HG03457 (cell line): ENCODE measurements around the gene SPG7.

Experiments used
- ATAC-seq: cut with Tn5 transposase; IDR thresholded peaks from one replicate; pipeline ENCODE4 v1.9.1; 2021; ENCODE audit warnings: moderate number of reproducible peaks; ENCODE audit not compliant: unreplicated experiment

The SPG7 gene

GRCh38 chr16:89545044-89545830 lies 37.0 kb downstream of the SPG7 start:
- no peak for ATAC-seq

DNA sequence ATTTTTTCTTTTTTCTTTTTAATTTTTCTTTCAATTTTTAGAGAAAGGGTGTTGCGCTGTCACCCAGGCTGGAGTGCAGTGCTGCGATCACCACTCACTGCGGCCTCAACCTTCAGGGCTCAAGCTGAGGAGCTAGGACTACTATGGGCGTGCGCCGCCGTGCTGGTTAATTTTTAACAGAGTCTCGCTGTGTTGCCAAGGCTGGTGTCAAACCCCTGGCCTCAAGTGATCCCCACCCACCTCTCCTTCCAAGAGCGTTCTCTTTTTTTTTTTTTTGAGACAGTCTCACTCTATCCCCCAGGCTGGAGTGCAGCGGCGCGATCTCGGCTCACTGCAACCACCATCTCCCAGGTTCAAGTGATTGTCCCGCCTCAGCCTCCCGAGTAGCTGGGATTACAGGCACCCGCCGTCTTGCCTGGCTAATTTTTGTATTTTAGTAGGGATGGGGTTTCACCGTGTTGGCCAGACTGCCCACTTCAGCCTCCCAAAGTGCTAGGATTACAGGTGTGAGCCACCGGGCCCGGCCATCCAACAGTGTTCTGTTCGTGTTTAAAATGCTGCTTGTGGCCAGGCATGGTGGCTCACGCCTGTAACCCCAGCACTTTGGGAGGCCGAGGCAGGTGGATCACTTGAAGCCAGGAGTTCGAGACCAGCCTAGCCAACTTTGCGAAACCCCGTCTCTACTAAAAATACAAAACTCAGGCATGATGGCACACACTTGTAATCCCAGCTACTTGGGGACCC lies 37.8 kb downstream of the SPG7 start:
- ATAC-seq, result no peak

- ATAC-seq, result no peak
Measured at GRCh38 chr16:89546781-89547180, 38.6 kb downstream of the SPG7 start.

GRCh38 chr16:89547291-89547690 lies 39.1 kb downstream of the SPG7 start:
- no peak for ATAC-seq

- no peak for ATAC-seq
Measured at GRCh38 chr16:89547860-89548259, 39.7 kb downstream of the SPG7 start.

DNA sequence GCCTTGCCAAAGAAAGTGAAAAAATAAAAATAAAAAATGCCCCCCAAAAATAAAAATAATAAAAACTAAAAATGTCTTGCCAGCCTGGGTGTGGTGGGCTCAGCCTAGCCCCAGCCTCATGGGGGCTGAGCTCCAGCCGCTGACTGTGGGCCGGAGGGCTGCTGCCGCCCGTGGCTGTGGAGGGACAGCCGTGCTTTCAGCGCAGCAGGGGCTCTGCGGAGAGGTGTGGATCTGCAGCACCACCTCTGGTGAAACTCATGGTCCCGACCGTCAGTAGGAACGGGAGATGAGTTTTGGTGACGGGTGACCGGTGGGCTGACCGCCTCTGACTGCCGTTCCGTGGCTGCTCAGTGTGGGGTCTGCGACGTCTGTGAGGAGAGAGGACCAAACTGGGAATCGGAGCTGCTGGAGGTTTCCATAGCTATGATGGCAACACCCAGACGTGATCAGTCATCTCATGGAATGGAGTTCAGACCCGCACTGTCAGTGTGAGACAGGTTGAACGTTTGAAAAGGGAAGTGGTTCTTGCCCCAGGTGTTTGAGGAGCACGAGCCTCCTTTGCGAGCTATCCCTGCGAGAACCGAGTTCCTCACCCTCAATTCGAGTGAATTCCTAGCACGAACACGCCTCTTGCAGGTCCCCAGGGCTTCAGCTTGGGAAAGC lies 40.3 kb downstream of the SPG7 start:
- ATAC-seq, result no peak

DNA sequence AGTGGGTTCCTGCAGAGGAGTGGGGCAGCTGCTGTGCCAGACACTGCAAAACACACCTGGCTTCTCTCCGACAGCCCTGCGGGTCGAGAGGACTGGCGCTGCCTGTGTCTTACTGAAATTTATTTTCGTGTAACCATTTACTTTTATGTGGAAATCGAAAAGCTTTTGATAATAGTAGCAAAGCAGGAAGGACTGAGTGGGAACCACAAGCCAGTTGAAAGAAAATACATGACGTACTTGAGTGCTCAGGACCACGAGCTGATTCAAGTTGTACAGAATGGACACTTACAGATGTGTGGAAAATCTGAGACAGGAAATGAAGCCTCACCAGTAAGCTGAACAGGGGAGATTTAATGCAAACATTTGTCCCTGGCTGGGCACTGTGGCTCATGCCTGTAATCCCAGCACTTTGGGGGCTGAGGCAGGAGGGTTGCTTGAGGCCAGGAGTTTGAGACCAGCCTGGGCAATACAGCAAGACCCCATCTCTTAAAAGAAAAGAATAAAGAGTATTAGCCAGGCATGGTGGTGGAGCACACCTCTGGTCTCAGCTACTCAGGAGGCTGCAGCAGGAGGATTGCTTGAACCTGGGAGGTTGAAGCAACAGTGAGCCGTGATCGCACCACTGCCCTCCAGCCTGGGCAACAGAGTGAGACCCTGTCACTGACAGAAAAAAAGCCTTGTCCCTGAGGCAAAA lies 41.0 kb downstream of the SPG7 start:
- ATAC-seq, result no peak

DNA sequence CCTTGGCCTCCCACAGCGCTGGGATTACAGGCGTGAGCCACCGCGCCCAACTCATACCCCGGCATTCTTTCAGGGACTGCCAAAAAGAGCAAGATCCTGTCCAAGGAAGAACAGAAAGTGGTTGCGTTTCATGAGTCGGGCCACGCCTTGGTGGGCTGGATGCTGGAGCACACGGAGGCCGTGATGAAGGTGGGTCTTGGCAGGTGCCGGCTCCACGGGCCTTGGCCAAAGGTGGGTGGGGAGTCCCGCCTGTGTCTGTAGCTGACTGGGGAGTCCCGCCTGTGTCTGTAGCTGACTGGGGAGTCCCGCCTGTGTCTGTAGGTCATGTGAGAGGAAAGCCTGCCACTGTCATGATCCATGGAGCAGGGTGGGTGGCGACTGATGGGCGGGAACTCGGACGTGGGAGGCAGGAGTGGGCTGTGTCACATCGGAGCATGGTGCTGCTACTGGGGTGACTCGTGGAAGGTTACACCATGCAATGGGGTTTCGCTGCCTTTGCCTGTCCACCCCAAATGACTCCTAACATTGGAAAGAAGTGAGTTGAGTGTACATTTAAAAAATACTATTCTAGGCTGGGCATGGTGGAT lies 42.3 kb downstream of the SPG7 start:
- ATAC-seq, result no peak

DNA sequence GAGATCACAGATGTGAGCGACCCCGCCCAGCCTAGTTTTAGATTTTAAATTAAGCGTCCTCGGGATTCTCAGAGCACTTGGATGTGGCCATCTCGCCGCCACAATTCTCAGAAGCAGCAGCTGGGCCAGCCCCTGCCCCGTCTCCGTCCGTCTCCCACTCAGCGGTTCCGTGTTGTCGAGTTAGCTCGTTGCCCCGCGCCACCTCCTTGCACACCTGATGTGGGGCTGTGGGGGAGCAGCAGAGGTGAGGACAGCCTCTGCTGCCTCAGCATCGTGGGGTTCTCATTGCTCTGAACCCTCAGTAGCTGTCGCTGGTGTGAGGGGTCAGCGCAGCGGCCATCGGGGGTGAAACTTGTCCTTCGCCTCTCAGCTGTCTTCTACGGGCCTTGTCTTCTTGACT lies 44.1 kb downstream of the SPG7 start:
- no peak for ATAC-seq

DNA sequence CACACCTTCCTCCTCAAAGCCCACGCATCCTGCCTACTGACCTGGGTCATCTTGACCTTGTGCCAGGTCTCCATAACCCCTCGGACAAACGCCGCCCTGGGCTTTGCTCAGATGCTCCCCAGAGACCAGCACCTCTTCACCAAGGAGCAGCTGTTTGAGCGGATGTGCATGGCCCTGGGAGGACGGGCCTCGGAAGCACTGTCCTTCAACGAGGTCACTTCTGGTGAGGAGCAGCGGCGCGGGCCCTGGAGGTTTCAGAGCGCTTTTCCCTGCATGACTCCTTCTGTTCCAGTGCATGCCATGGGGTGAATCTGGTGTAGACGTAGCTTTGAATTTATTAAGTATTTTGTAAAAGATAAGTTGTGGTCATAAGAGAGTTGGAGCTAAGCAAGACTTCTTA lies 44.7 kb downstream of the SPG7 start:
- ATAC-seq, result no peak

- ATAC-seq, result no peak
Measured at GRCh38 chr16:89553733-89554132, 45.5 kb downstream of the SPG7 start.

GRCh38 chr16:89554343-89554742 lies 46.1 kb downstream of the SPG7 start:
- ATAC-seq, result no peak

- no peak for ATAC-seq
Measured at GRCh38 chr16:89555265-89555664, 47.1 kb downstream of the SPG7 start.

DNA sequence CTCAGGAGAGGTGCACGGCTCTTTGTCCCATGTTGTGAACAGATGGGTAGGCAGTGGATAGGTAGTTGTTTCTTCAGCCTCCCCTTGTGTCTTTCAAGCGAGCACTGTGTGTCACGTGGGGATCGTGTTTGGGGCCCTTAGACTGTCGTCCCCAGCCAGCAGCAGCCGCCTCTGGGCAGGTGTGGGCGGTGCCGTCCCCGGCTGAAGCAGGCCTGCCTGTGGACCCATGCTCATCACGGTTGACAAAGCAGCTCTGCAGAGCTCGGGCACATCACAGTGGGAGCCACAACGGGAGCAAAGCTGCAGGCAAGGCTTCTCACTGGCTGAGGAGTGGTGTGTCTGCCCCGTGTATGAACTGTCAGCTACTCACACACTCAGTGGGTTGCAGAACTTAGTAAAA lies 47.6 kb downstream of the SPG7 start:
- no peak for ATAC-seq

- no peak for ATAC-seq
Measured at GRCh38 chr16:89556750-89557689, 48.8 kb downstream of the SPG7 start.

DNA sequence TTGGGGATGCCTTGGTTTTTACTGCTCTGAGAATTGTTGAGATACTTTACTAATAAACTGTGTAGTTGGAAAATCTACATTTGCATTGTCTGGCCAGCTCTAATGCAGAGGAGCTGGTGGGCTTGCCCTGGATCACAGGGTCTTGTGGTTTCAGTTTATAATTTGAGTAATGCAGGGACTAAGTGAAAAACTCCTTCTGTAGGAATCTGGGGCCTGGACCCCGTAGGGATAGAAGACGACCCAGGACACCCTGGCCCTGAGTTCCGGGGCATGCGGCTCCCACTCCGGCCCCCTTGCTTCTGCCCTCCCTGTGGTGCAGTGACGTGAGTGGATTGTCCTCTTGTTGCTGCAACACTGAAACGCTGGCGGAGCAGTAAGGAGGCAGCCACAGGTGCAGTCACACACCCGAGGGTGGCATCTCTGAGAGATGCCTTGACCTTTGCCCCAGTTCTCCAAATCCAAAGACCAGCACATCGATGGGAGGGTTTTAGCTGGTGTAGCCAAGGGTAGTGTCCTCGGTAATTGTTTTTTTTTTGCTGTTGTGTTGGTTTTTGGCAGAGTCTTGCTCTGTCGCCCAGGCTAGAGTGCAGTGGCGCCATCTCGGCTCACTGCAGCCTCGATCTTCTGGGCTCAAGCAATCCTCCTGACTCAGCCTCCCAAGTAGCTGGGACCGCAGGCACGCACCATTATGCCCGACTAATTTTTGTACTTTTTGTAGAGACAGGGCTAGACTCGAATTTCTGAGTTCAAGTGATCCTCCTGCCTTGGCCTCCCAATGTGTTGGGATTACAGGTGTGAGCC lies 49.7 kb downstream of the SPG7 start:
- ATAC-seq, result no peak

GRCh38 chr16:89560378-89561141 lies 52.4 kb downstream of the SPG7 start, which contains the start of gene RPL13:
Gene RPL13, plus strand, starts transcription at chr16:89560682. Its CDS starts 278 bp downstream, at chr16:89560960.
- ATAC-seq, result no peak
